NCI-H524 (cell line): ENCODE data around the gene RTL9.
A peak's percentile ranks its signal among the peaks of the same experiment; 100 is the strongest.
"Not testable (repeated sequence)": the region's sequence is repeated elsewhere in the genome, so short reads cannot be mapped to it uniquely, and the experiment has no call there.

ENCODE experiments used
- DNase-seq, 2 experiments: peaks; one replicate each; lab custom pipeline; 2025; lab: John Stamatoyannopoulos, UW

Gene RTL9

DNA sequence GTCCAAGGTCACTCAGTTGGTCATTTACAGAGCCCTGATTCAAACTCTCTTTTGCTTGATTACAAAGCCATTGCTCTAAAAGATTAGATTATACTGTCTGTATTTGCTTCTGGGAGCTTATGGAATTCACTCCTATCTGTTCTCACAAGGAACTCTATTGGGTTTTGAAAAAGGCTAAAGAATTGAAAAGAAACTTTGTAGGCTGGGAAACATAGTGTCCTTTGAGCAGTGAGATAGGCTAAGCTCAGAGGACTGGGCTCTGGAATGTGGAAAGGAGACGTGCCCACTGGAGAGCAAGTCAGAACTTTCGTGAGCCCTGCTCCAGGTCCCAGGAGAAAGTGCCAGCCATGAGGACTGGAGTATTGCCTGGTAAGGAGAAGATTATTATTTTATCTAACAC lies at the start of gene RTL9:
Gene RTL9, plus strand, starts transcription at position 301 of the 400 bp plus-strand sequence. CDS start 91,770 bp downstream, outside the sequence.
- DNase-seq, result no peak

DNA sequence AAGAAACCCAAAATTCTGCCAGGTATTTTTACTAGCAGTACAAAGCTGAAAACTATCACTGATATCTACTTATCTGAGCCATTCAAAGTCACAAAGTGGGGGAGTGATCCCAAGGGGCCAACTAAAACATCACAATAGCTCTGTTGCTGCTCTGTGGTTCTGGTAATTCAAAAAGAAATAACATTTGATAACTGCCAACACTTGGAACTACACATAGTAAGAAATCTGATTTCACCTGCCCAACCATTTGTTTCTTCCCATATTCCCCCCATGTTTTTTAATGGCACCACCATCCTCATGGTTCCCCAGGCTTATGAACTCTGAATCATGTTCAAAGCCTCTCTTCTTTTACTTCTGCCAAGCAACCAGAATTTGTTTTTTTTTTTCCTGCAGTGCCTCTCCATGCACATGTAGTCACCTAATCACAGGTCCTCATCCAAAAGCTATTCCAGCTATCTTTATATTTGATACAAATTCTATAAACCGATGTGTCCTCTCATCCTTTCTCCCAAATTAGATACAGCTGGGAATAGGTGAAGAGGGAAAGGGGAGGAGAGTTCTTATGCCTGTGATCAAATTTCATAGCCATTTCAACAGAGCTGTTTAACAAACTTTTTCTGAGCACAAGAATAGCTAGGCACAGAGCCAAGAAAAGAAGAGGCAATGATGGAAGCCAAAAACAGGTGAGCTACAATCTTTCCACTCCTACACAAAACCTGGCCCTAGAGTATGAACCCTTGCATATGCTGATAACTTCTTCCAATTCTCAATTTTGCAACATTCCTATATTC lies 48.5 kb upstream of the RTL9 start:
- peak in 1 of 2 experiments; percentile 28 for DNase-seq

DNA sequence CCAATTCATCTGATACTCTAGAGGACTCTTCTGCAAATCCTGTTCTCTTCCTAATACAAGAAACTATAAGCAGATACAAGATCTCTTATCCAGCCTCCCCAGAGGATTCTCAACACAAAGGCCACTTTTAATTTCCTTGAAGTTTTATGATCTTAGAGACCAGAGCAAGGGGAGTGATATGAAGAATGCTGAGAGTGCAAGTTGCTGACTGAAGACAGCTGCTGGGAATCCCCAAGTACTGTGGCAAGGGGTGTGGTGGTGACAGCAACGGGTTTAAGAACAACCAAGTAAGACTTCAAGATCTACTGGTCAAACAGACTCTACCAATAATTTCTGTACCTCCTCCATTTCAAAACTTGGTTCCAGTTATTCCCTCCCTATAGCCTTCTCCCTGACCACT lies 47.8 kb upstream of the RTL9 start:
- DNase-seq, result peak in 1 of 2 experiments; percentile 27

DNA sequence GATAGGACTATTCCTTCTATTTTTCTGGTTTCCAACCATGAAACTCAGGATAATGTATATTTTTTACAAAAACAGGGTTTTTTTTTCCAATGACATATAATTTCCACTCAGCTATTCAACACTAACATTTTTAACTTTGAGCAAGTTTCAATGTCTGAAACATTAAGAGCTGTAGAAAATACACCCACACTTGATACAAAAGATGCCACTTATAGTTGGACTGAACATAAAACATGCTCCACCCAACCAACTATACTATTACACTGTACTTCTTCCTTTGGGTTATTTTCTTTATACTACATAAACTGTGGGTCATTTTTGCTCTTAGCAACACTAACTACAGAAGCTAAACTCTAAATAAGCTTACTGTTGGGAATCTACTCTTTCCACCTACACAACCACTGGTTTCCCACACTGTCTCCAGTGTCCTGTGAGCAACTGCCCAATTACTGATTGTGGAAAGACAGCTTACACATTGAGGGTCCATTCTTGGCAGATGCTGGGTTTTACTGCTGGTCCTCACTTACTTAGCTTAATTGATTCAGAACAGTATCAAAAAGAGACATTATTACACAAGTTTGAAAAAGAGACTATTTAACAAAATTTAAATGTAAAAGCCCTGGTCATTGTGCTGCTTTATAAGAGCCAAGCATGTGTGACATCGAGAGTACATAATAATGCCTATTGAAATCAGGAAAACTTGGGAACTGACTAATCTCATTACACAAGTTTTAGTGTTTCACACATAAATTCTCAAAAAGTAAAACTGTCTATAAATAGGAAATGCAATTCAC lies 47.0 kb upstream of the RTL9 start:
- no peak for DNase-seq

GRCh38 chrX:110315551-110315950 lies 43.1 kb upstream of the RTL9 start:
- no peak for DNase-seq

- DNase-seq, result peak in 1 of 2 experiments; percentile 26
Measured at GRCh38 chrX:110316351-110317060, 42.1 kb upstream of the RTL9 start.

DNA sequence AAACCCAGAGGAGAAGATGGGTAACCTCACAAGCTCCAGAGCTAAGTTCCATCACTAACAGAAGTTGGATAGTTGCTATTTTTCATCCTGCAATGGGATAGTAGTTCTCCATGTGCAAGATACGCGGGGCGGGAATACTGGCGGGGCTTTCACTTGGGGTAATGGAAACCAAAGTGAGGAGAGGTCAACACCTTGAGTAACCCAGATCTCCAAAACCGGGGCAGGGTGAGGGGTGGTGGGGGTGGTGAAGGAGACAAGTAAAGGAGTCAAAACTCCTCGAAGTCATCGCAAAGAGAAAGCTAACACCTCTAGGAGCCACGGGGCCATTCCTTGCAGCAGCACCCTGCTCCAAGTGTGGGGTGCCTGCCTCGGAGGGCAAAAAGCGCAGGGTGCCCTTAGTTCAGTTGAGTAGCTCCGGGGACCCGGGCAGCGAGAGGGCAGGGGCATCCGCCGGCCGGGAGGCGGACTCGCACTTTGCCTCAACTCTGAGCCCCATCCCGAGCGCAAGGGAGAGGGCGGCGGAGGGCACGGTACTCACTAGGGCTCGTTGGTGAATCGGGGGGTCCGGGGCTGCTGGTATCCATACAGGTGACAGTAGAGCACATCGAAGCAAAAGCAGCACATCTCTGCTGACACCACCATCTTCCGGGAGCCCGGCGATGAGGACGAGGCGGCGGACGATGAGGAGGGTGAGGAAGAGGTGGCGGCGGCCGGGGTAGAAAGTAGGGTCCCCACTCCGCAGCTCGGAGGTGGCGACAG lies 41.4 kb upstream of the RTL9 start:
- DNase-seq, result peak; percentile 33 to 52

DNA sequence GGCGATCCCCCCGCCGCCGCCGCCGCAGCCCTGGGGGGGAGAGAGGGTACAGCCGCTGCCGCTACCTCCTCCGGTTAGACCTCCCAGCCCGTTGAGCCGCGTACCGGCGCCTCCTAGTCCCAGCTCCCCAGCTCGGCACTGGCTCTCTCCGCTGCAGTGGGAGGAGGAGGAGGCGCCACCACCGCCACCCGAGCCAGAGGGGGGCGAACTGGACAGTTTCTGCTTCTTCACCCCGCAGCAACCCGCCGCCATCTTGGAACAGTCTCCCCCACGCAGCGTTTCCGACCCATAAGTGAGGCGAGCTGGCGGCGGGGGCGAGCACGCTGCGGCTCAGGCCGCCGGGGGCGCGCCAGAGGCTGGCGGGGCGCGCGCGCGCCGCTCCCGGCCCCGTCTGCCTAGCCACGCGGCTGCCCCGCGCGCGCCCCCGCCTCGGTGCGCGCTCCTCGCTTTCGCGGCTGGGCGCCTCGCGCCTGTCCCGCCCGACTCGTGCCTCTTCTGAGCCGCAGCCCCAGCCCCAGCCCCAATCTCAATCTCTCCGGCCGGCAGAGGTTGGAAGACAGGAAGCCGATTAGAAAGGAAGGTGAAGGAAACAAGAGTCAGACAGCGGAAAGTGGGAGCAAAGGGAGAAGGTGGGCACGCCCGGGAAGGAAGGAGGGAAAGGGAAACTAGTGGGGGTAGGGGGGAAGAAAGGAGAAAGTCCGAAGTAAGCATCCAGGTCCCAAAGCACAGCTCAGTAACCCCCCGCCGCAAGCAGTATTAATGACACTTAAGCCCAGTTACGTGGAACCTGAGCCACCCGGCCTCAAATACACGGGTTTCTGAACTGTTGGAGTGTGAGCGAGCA lies 40.6 kb upstream of the RTL9 start, which contains the start of gene AMMECR1:
Gene AMMECR1, minus strand, starts transcription at position 266 of the 844 bp plus-strand sequence. Its CDS starts 14 bp downstream, at position 252.
- peak; percentile 58 to 84 for DNase-seq

- peak in 1 of 2 experiments; percentile 39 for DNase-seq
Measured at GRCh38 chrX:110318664-110318968, 40.0 kb upstream of the RTL9 start.

DNA sequence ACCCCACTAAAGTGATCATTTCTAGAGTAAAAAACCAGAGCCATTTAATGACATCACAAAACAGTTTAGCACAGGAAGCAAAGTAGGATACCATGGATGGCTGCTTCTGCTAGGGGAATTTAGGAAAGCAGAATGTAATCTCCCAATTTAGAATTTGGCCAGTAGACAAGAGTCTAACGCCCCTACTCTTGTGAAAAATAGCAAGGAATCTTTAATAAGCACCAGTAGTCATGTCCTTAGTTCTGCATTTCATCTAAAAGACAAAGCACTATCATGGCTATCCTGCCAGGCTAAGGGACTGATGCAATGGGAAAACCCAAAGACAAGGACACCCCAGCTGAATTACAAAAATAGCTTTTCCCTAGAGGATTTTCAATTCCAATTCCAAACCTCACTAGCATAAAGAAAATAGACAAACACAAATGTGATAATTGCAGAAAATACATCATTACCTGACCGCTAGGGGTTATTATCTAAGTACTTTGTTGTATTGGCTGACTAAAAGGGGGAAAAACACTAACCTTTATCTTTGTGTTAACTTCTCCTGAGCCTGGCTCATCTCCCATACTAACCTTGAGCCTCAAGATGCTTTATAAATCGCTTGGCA lies 38.2 kb upstream of the RTL9 start:
- no peak for DNase-seq

DNA sequence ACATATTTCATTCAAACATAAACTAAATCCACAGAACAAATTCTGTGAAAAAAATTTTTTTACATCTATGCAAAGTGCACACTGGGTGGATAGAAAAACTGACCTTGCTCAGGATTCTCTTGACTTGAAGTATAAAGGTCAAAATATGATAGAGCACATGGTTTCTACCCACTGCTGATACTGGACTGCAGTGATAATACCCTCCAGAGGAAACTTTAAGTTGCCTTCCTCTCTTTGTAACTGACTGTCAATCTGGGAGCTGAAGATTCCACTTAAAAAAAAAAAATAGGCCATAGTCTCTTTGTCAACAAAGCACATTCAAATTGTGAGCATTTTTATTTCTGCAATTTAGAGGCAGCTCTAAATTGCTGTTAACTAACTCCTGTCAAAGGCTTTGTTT lies 37.6 kb upstream of the RTL9 start:
- no peak for DNase-seq

DNA sequence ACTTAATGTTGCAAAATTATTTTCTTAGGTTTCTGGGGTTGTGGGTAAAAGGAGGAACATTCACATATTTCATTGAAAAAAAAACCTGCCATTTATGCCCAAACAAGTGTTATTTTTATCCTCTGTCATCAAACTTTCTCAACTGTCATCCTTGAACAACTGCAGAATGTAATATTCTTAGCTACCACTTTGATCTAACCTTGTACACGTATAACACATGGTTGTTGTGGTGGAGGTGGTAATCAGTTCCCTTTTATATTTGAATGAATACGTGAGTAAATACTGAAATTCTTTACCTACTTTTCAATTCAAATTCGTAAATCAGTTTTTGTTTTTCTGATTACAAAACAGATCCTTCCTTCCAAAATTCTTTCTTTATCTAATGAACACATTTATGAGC lies 37.0 kb upstream of the RTL9 start:
- DNase-seq, result no peak

DNA sequence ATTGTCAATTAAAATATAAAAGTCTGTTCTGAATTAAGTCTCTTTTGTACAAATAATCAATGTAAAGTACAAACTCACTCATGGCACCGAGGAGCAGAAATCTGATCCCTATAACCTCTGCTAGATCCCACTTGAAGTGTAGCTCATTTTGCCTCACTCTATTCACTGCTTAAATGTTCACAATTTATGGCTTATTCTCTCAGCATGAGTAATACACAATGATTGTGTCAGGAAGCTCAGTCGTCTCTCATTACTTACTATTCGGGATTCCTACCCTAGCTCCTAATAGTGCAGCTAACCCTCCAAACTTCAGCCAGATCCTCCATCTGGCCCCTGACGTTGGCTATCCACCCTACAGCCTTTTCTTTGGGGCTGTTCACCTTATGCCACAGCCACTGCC lies 36.0 kb upstream of the RTL9 start:
- peak; percentile 85 to 97 for DNase-seq

GRCh38 chrX:110326712-110327111 lies 31.9 kb upstream of the RTL9 start:
- no peak for DNase-seq

- no peak for DNase-seq
Measured at GRCh38 chrX:110327336-110327735, 31.3 kb upstream of the RTL9 start.

- not testable (repeated sequence) for DNase-seq
Measured at GRCh38 chrX:110328613-110329012, 30.0 kb upstream of the RTL9 start.

- no peak for DNase-seq
Measured at GRCh38 chrX:110331444-110332030, 27.1 kb upstream of the RTL9 start.

DNA sequence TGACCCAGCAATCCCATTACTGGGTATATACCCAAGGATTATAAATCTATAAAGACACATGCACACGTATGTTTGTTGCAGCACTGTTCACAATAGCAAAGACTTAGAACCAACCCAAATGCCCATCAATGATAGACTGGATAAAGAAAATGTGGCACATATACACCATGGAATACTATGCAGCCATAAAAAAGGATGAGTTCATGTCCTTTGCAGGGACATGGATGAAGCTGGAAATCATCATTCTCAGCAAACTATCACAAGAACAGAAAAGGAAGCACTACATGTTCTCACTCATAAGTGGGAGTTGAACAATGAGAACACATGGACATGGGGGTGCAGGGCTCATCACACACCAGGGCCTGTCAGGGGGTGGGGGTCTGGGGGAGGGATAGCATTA lies 25.2 kb upstream of the RTL9 start:
- not testable (repeated sequence) for DNase-seq

- DNase-seq, result no peak
Measured at GRCh38 chrX:110338935-110339334, 19.7 kb upstream of the RTL9 start.
